Mononuclear cell (primary cell): ENCODE measurements around the gene REEP3. TPM values are rescaled to one million over a fixed set of nuclear protein-coding genes. Genes with fewer than 3 reads are reported as not detected.
"Not testable (repeated sequence)": the region's sequence is repeated elsewhere in the genome, so short reads cannot be mapped to it uniquely, and the experiment has no call there.

Source experiments
- H3K27me3 ChIP-seq: 2 replicates; pipeline ENCODE4 v1.6.0; 2011; ENCODE audit warnings: low read length, control low read depth; ENCODE audit not compliant: insufficient read depth
- H3K4me1 ChIP-seq: 2 replicates; pipeline ENCODE4 v1.5.1; 2011; ENCODE audit warnings: mild to moderate bottlenecking, low read length, control low read depth; ENCODE audit not compliant: insufficient read depth
- H3K4me3 ChIP-seq: 2 replicates; pipeline ENCODE4 v1.5.1; 2011; ENCODE audit warnings: mild to moderate bottlenecking, low read length, moderate library complexity
- H3K9me3 ChIP-seq: 2 replicates; pipeline ENCODE4 v1.5.1; 2011; ENCODE audit warnings: low read depth, mild to moderate bottlenecking, control low read depth, low read length
- total RNA-seq: library from RNA; depleted of rRNA; stranded (reverse); fragments of >200 nt; gene quantifications from one replicate; pipeline ENCODE4 v1.2.3, GENCODE V29; 2012

REEP3 gene
- total RNA-seq, 1 donor: 8.0 TPM

DNA sequence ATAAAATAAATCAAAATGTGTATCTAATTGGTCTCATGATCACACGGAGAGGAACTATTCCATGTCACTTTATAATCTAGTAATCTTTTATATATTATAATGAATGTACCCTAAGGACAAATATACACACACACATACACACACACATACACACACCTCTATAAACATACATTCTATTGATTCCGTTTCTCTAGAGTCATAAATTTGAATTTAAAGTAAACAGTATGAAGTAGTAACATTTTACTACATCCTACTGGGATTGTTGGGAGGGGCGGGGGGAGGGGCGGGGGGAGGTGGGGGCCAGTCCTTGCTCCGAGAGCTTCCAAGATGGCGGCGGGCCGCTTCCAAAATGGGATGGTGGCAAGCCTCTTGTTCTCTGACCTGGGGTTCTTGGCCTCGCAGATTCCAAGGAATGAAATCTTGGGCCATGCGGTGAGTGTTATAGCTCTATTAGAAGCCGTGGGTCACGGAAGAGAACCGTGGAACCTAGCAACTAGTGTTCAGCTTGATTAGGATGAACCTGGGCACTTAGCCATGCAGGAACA is 143.2 kb downstream of the REEP3 start:
- Histone ChIP-seq H3K9me3 (no peaks in the 10 kb centered on the region), H3K27me3 (no peaks in the 10 kb centered on the region), H3K4me1 (no peaks in the 10 kb centered on the region), H3K4me3 (no peak overlapping the region)

GRCh38 chr10:63665006-63665580 is 143.9 kb downstream of the REEP3 start:
- H3K9me3 ChIP-seq, H3K27me3 ChIP-seq, H3K4me3 ChIP-seq, H3K4me1 ChIP-seq: not testable (repeated sequence)

DNA sequence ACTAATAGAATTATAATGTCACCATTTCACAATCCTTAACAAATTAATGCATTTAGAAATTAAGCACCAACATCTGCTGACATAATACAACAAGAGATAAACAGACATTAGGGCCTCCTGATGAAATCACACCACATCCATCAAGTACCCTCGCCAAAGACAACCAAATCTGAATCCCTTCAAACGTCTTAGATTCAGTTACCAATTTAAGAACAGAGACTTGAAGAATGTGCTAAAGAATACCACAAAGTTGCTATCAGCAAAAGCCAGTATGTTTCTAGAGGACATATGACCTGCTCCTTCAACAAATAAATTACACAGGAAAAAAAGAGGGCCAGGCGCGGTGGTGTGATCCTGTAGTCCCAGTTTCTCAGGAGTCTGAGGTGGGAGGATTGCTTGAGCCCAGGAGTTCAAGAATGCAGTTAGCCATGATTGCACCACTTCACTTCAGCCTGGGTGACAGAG is 144.5 kb downstream of the REEP3 start:
- Histone ChIP-seq H3K9me3 (no peaks in the 10 kb centered on the region), H3K27me3 (no peaks in the 10 kb centered on the region), H3K4me3 (no peak overlapping the region), H3K4me1 (no peaks in the 10 kb centered on the region)

DNA sequence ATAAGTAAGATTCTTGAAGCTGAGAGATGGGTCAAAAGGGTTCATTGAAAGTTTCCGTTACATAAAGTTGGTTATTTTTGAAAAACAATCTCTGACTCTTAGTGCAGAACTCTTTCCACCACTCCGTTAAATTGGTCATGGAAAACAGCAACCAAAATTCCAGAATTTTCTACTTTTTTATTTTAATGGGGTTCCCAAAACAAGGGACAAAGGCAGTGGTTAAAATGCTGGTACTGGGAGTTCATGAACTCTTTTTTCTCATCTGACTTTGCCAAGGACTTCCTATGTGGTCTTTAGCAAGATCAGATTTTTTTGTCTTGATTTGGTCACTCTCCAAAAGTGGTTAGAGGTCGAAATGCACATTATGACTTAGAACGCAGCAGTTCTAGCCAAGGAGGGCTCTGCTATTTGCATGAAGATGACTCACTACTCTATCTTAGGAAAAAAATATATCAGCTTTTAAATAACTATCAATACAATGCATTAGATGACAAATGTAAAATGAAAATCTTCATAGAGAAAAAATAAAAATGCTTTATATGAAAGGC is 145.7 kb downstream of the REEP3 start:
- Histone ChIP-seq H3K27me3 (no peaks in the 10 kb centered on the region), H3K9me3 (no peaks in the 10 kb centered on the region), H3K4me3 (no peak overlapping the region), H3K4me1 (no peaks in the 10 kb centered on the region)

DNA sequence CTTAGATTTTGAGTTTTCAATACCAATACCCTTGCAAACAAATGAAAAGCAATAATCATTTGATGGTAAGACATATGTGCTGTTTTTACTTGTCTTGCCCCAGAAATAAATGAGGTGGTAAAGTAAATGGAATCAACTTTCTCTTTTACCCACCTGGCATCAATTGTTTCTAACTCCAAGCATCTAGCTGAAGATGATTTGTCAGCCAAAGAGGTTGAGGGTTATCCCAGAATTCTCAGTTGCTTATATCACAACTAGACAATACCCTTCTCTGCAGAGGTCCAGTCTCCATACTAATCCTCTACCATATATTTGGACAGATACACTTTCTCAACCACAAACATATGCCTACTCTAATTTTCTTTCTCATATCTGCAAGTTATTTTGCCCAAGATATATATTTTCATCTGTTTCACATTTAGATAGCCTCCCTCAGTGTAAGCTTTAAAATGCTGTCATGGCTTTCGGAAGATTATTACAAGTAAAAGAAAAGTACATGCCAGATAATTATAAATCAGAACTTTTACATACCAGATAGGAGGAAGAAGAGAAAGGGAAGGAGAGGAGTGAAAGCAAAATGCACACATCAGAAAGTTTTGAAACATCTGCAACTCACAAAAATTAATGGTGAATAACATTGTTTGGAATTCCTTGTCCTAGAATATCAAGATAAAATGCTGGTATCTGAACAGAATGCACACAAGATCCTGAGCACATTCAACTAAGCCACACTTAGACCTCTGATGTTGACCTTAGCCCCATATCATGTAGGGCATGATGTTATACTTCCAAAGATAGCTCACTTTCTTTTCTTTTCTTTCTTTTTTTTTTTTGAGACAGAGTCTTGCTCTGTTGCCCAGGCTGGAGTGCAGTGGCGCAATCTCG is 146.6 kb downstream of the REEP3 start:
- no peaks in the 10 kb centered on the region for H3K27me3 ChIP-seq
- H3K9me3 ChIP-seq: no peaks in the 10 kb centered on the region
- no peak overlapping the region for H3K4me3 ChIP-seq
- no peaks in the 10 kb centered on the region for H3K4me1 ChIP-seq

DNA sequence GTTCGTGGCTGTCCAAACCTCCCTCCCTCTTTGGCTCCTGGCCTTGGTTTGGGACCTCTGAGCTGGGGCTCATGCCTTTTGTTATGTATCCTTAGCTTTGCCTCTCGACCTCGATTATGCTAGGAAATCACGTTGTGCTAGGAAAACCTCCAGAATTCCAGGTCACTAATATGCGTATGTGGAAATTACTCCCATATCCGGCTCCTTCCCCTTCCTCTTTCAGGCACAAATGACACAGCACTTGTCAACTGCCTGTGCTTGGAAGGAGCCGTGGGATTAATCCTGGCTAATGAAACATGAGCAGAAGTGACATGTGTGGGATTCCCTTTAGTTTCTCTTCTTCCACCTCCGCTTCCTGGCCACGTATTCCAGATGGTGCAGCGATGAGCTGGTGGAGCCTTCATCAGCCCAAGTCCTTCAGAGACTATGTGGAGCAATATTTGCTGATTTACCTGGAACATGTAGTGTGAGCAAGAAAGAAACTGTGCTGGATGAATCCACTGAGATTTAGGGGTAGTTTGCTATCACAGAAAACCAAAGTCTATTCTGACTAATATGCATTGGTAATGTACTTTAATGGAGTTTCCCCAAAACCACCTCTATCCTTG is 149.2 kb downstream of the REEP3 start:
- H3K27me3 ChIP-seq: no peaks in the 10 kb centered on the region
- H3K9me3 ChIP-seq: no peaks in the 10 kb centered on the region
- H3K4me1 ChIP-seq: no peaks in the 10 kb centered on the region
- no peak overlapping the region for H3K4me3 ChIP-seq

DNA sequence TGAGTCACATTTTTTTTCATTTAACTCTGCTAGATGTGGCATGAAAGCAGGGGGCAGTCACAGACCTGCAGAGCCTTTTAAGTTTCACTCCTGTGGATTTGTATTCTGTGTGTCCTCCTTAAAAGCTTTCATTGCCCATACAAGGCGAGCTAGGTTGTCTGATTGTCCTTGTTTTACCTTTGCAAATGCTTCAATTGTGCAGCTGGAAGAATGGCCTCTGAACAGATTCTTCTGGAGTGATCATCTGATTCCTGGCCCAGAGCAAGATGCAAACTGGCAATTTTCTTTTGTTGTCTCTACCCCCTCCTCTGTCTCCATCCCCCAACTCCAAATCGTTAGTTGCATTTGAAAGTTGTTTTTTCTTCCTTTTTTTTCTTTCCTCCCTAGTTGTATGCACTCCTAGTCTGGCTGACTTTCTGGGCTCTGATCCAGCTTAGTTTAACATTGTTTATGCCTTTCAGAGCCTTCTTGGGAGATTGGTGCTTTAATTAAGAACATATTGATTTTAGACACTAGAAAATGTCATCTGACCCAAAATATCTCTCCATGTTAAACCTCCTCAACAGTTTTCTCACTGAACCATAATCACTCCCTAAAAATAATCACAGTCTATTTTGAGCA is 150.2 kb downstream of the REEP3 start:
- Histone ChIP-seq H3K9me3 (no peaks in the 10 kb centered on the region), H3K4me1 (no peaks in the 10 kb centered on the region), H3K27me3 (no peaks in the 10 kb centered on the region), H3K4me3 (no peak overlapping the region)

DNA sequence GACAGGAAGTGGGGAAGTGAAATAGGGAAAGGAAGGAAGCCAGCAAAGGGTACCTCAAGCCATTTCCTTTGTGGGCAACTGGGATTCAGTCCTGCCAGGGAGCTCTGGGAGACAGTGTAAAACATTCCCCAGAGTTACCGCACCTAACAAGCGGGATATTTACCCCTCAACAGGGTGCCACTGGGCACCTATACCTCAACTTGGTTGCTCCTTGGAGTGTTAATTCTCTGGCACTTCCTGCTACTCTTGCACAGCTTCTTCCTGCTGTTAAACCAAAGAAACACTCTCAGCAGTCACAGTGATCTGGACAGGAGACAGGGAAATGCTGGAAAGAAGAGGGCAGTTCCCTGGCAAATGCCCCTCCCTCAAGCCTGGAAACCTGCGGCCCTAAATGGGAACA is 151.3 kb downstream of the REEP3 start:
- Histone ChIP-seq H3K4me3 (no peak overlapping the region), H3K9me3 (no peaks in the 10 kb centered on the region), H3K27me3 (no peaks in the 10 kb centered on the region), H3K4me1 (no peaks in the 10 kb centered on the region)

DNA sequence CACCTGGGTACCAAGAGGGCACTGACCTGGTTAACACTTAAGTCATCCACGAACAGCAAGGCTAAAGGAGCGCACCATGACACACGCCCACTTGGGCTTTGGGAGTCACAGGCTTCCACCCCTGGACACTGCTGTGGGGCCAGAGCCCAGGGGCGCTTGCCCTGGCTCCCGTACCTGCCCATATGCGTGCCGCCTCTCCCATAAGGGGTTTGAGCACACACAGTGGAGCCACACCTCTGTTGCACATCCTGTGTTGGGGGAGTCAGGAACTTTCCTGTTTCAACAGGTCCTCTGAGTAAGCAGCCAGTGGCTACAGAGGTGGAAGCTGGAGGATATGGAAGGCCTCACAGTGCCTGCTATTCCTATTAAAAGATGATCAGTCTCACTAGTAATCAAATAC is 152.0 kb downstream of the REEP3 start:
- Histone ChIP-seq H3K27me3 (no peaks in the 10 kb centered on the region), H3K4me3 (no peak overlapping the region), H3K4me1 (no peaks in the 10 kb centered on the region), H3K9me3 (no peaks in the 10 kb centered on the region)

DNA sequence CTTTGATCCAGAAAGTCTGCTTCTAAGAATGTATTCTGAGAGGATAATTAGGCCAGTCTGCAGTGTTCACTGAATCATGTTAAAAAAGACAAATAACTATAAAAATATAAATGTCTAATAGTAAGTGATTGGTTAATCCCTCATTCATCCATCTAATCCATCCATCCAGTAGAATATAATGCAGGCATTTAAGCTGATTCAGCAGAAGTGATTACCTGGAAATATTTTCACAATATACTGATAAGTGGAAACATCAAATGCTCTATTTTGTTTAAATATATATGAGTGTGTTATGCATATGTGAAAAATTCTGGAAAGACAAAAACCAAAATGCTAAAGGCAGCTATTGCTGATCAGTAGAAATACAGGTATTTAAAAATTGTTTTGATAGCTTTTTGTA is 152.6 kb downstream of the REEP3 start:
- Histone ChIP-seq H3K4me1 (no peaks in the 10 kb centered on the region), H3K4me3 (no peak overlapping the region)

More for the DNA sequence above, 152.6 kb downstream of the REEP3 start:
- Histone ChIP-seq H3K27me3 (no peaks in the 10 kb centered on the region), H3K9me3 (no peaks in the 10 kb centered on the region)

Other genes starting within 250 kb of the REEP3 start
- 572 TPM for gene JMJD1C, start 55.4 kb upstream of the REEP3 start, total RNA-seq